ENCODE data around the gene OLA1. TPM values are rescaled to one million over a fixed set of nuclear protein-coding genes. Genes with fewer than 3 reads are reported as not detected.

The OLA1 gene
- total and polyA plus RNA-seq, 2 of the 13 experiments (the other 11 are each of a cell fraction or from before 2014, with no cell fraction given) = 153 to 241 TPM

- H3K4me3 ChIP-seq (replicated peaks in 1 of 3; ENCODE audit: insufficient read depth in 1 of 3, low read depth in 2 of 3, low read length in 3 of 3) = no peak overlapping the region
- ChIA-PET POLR2A (no interaction called here), CTCF (ENCODE audit: low intra/inter-chr PET ratio, low total read pairs) (no interaction called here)
- no peak overlapping the region for H3K27ac ChIP-seq (ENCODE audit: extremely low read length, insufficient read depth, low read length)
- no TSS peak for BruUV-seq (replicated peaks)
- H3K4me1 ChIP-seq (ENCODE audit: insufficient read depth, low read length) = peaks cover 14% of the 10 kb centered on the region
- ATAC-seq = no peak
- intact Hi-C loops (cut with micrococcal nuclease; ENCODE audit: unreplicated experiment) = no loop called here
- no peak for DNase-seq (ENCODE audit: low spot score)
- FAIRE-seq = no peak
- H3K79me2 ChIP-seq (ENCODE audit: insufficient read depth, low read length) = peaks cover 54% of the 10 kb centered on the region
- TF ChIP-seq RARG (CRISPR knock-in tag; IDR thresholded peaks at IDR 0.05; ENCODE audit: low read depth) (no peak), MAFK (conservative IDR thresholded peaks at IDR 0.05 in 1 of 2, IDR thresholded peaks at IDR 0.05 in 1 of 2; ENCODE audit: low read length in 2 of 2) (0 out of 4 replicates have a peak, but pooled peaks have one; percentile 17), U2AF1 (optimal IDR thresholded peaks at IDR 0.05; ENCODE audit: low read depth, low read length) (no peak)
- 98% methylated on average over 1 of the region's 1 CpG for WGBS (ENCODE audit: low lambda C conversion rate)
- no peak overlapping the region for H3K4me2 ChIP-seq (ENCODE audit: low read depth, low read length)
- H3K36me3 ChIP-seq (replicated peaks in 1 of 2; ENCODE audit: control insufficient read depth in 1 of 2, insufficient read depth in 2 of 2, low read length in 2 of 2) = peaks cover 10 to 54% of the 10 kb centered on the region in 2 experiments
- no peak overlapping the region for H2AFZ ChIP-seq (ENCODE audit: low read length)
- H4K20me1 ChIP-seq (ENCODE audit: insufficient read depth, low read length) = peaks cover 13% of the 10 kb centered on the region
- no peak overlapping the region for H3K9ac ChIP-seq (ENCODE audit: insufficient read depth, low read depth, low read length)
- in situ Hi-C loops (cut with HindIII; ENCODE audit: extremely low pct_ligation_motif_present, low pct_unique_long_range_greater_than_20kb) = no loop called here
- H3K27me3 ChIP-seq (ENCODE audit: control insufficient read depth in 1 of 2, insufficient read depth in 2 of 2, low read length in 2 of 2) = no peaks in the 10 kb centered on the region
- H3K9me3 ChIP-seq (ENCODE audit: low read length) = no peaks in the 10 kb centered on the region
Observed at GRCh38 chr2:174227748-174228147, 20.6 kb downstream of the OLA1 start.

DNA sequence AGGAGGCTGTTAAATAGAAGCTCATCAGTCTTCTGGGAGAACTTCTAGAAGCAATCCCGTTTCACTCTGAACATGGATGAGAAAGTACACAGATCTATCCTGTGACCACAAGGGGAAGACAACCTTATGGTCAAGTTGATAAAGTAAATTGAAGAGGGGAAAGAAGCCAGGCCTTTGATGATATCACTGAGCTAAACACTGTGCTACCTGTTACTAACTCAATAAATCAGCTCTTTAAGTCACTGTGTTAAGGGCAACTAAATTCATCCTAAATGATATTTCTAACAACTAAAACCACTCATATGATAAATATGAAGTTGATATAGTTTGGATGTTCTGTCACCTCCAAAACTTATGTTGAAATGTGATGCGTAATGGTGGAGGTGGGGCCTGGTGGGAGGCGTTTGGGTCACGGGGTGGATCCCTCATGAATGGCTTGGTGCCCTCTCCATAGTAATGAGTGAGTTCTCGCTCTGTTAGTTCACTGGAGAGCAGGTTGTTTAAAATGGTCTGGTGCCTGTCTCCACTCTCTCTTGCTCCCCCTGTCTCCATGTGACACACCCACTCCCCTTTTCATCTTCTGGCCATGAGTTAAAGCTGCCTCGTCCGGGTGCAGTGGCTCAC, 23.6 kb downstream of the OLA1 start:
- WGBS (ENCODE audit: low lambda C conversion rate) = 97% methylated on average over 7 of the region's 7 CpGs
- Histone ChIP-seq H3K4me2 (ENCODE audit: low read depth, low read length) (no peak overlapping the region), H3K27ac (ENCODE audit: extremely low read length, insufficient read depth, low read length) (no peak overlapping the region), H3K9ac (ENCODE audit: insufficient read depth, low read depth, low read length) (no peak overlapping the region), H2AFZ (ENCODE audit: low read length) (no peak overlapping the region), H3K36me3 (replicated peaks in 1 of 2; ENCODE audit: control insufficient read depth in 1 of 2, insufficient read depth in 2 of 2, low read length in 2 of 2) (peaks cover 15 to 80% of the 10 kb centered on the region in 2 experiments), H3K79me2 (ENCODE audit: insufficient read depth, low read length) (peaks cover 46% of the 10 kb centered on the region), H4K20me1 (ENCODE audit: insufficient read depth, low read length) (peaks cover 5% of the 10 kb centered on the region; the same call in 1 of the 2 replicates), H3K9me3 (ENCODE audit: low read length) (no peaks in the 10 kb centered on the region), H3K27me3 (ENCODE audit: control insufficient read depth in 1 of 2, insufficient read depth in 2 of 2, low read length in 2 of 2) (no peaks in the 10 kb centered on the region), H3K4me3 (replicated peaks in 1 of 3; ENCODE audit: insufficient read depth in 1 of 3, low read depth in 2 of 3, low read length in 3 of 3) (no peak overlapping the region), H3K4me1 (ENCODE audit: insufficient read depth, low read length) (no peaks in the 10 kb centered on the region)
- in situ Hi-C loops (cut with HindIII; ENCODE audit: extremely low pct_ligation_motif_present, low pct_unique_long_range_greater_than_20kb) (no loop called here), intact Hi-C loops (cut with micrococcal nuclease; ENCODE audit: unreplicated experiment) (no loop called here)
- ChIA-PET POLR2A (no interaction called here), CTCF (ENCODE audit: low intra/inter-chr PET ratio, low total read pairs) (no interaction called here)
- FAIRE-seq (no peak), DNase-seq (ENCODE audit: low spot score) (no peak), ATAC-seq (no peak)
- no TSS peak for BruUV-seq (replicated peaks)
- TF ChIP-seq DNMT1 (CRISPR knock-in tag; IDR thresholded peaks at IDR 0.05) (no peak), HIC2 (CRISPR knock-in tag; IDR thresholded peaks at IDR 0.05; ENCODE audit: low read depth) (no peak), ZNF7 (CRISPR knock-in tag; IDR thresholded peaks at IDR 0.05) (no peak), FOXP4 (CRISPR knock-in tag; IDR thresholded peaks at IDR 0.05) (no peak), ZNF547 (CRISPR knock-in tag; IDR thresholded peaks at IDR 0.05) (no peak)
- TF ChIP-seq, protein P1, sequence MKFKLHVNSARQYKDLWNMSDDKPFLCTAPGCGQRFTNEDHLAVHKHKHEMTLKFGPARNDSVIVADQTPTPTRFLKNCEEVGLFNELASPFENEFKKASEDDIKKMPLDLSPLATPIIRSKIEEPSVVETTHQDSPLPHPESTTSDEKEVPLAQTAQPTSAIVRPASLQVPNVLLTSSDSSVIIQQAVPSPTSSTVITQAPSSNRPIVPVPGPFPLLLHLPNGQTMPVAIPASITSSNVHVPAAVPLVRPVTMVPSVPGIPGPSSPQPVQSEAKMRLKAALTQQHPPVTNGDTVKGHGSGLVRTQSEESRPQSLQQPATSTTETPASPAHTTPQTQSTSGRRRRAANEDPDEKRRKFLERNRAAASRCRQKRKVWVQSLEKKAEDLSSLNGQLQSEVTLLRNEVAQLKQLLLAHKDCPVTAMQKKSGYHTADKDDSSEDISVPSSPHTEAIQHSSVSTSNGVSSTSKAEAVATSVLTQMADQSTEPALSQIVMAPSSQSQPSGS (CRISPR knock-in tag; IDR thresholded peaks at IDR 0.05) = no peak

Measured in HepG2 (cell line).